Upper lobe of right lung (tissue), 1 donor: ENCODE data around the gene SEMA4C. TPM values are rescaled to one million over a fixed set of nuclear protein-coding genes. Genes with fewer than 3 reads are reported as not detected.
A peak's percentile ranks its signal among the peaks of the same experiment; 100 is the strongest.

Experiments used
- ATAC-seq: fragments of 200-7000 bp; cut with Tn5 transposase; one replicate; pipeline ENCODE4 v1.9.1; 2020; ENCODE audit warnings: mild to moderate bottlenecking, moderate library complexity
- DNase-seq: peaks from one replicate; pipeline ENCODE4 v3.0.0-alpha.2; 2020
- H3K27ac ChIP-seq: fragments of 200-600 bp; one replicate; pipeline ENCODE4 v1.8.0; 2022
- H3K27me3 ChIP-seq: fragments of 200-600 bp; one replicate; pipeline ENCODE4 v1.8.0; 2022; ENCODE audit warnings: mild to moderate bottlenecking
- H3K36me3 ChIP-seq: fragments of 200-600 bp; one replicate; pipeline ENCODE4 v1.8.0; 2022
- H3K4me1 ChIP-seq: fragments of 200-600 bp; one replicate; pipeline ENCODE4 v1.8.0; 2022
- H3K4me3 ChIP-seq: fragments of 200-600 bp; one replicate; pipeline ENCODE4 v1.8.0; 2022; ENCODE audit warnings: mild to moderate bottlenecking
- H3K9me3 ChIP-seq: fragments of 200-600 bp; one replicate; pipeline ENCODE4 v1.8.0; 2022
- intact Hi-C: fragments of 100-400 bp; cut with DNase I; formaldehyde crosslinking; loops from one replicate; pipeline ENCODE4 v1.11.0; 2022
- total RNA-seq: library from RNA; stranded (reverse); fragmentation: NEBNext Ultra II Directional; extraction: Animal tissue kit (Norgen Biotek cat#: 25700); gene quantifications from one replicate; pipeline ENCODE4 v1.2.1, GENCODE V29; 2021
- TF ChIP-seq, protein P1 (sequence below): fragments of 200-600 bp; IDR thresholded peaks from one replicate; pipeline ENCODE4 v1.8.0; 2022; ENCODE audit warnings: antibody characterized with exemption
- donor health status: DM: no; HTN: yes; CAD: no; lungs with severe emphysema.

SEMA4C gene
- total RNA-seq, 1 donor from 2014 or later = 37.7 TPM

DNA sequence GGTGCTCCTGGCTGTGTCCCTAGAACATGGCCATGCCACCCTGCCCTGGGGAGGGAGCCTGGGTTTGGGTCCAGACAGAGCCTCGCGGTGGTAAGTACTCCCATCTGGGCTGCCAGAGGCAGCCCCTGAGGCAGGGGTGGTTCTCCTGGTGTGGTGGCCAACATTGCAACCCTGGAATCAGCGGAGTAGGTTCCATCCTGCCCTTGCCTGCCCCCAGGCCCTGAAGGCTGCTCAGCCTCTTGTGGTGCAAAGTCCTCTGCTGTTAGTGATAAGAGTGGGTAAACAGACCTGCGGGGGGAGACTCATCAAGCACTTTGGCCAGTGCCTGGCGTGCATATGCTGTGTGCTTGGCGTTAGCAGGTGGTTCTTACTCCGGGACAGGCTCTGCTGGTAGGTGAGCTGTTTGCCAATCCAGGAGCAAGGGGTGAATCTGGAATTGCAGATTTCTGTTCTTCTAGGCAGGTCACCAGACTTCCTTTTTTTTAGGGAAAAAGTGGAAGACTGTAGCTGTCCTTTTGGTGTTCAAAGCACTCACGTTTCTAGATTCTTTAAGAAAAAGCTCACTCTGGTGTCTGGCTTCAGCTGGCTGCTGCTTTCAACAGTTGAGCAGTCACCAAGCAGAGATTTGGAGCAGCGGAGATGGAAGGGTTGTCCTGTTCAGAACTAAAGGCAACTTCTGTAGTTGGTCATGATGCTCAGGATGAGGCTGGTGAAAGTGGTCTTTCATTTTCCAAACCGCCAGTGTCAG, 50.6 kb downstream of the SEMA4C start:
- peak; percentile 75 for DNase-seq
- Histone ChIP-seq H3K27me3 (no peaks in the 10 kb centered on the region), H3K9me3 (no peaks in the 10 kb centered on the region), H3K27ac (no peak overlapping the region), H3K4me3 (peak overlapping the region; percentile 16), H3K4me1 (peaks cover 48% of the 10 kb centered on the region), H3K36me3 (no peaks in the 10 kb centered on the region)
- TF ChIP-seq, protein P1, sequence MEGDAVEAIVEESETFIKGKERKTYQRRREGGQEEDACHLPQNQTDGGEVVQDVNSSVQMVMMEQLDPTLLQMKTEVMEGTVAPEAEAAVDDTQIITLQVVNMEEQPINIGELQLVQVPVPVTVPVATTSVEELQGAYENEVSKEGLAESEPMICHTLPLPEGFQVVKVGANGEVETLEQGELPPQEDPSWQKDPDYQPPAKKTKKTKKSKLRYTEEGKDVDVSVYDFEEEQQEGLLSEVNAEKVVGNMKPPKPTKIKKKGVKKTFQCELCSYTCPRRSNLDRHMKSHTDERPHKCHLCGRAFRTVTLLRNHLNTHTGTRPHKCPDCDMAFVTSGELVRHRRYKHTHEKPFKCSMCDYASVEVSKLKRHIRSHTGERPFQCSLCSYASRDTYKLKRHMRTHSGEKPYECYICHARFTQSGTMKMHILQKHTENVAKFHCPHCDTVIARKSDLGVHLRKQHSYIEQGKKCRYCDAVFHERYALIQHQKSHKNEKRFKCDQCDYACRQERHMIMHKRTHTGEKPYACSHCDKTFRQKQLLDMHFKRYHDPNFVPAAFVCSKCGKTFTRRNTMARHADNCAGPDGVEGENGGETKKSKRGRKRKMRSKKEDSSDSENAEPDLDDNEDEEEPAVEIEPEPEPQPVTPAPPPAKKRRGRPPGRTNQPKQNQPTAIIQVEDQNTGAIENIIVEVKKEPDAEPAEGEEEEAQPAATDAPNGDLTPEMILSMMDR = no peak
- ATAC-seq = peak; percentile 44
- intact Hi-C loops = no loop called here

DNA sequence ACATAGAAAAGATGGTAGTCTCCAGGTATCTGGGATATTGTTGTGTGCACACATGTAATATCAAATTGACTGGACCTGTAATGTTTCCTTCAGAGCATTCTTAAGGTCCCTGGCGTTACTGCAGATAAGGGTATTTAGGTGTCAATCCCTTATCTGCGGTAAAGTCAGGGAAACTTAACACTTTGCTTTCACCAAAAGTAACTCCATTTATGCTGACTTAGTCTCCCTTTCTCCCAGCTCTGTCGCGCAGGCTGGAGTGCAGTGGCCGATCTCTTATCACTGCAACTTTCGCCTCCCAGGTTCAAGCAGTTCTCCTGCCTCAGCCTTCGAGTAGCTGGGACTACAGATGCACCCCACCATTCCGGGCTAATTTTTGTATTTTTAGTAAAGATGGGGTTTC, 52.0 kb downstream of the SEMA4C start:
- H3K27ac ChIP-seq = no peak overlapping the region
- no peaks in the 10 kb centered on the region for H3K9me3 ChIP-seq
- intact Hi-C loops = no loop called here
- TF ChIP-seq, protein P1 = no peak
- no peaks in the 10 kb centered on the region for H3K36me3 ChIP-seq
- DNase-seq (no peak), ATAC-seq (no peak)
- H3K4me1 ChIP-seq = peaks cover 48% of the 10 kb centered on the region
- peak overlapping the region; percentile 80 for H3K4me3 ChIP-seq
- no peaks in the 10 kb centered on the region for H3K27me3 ChIP-seq

DNA sequence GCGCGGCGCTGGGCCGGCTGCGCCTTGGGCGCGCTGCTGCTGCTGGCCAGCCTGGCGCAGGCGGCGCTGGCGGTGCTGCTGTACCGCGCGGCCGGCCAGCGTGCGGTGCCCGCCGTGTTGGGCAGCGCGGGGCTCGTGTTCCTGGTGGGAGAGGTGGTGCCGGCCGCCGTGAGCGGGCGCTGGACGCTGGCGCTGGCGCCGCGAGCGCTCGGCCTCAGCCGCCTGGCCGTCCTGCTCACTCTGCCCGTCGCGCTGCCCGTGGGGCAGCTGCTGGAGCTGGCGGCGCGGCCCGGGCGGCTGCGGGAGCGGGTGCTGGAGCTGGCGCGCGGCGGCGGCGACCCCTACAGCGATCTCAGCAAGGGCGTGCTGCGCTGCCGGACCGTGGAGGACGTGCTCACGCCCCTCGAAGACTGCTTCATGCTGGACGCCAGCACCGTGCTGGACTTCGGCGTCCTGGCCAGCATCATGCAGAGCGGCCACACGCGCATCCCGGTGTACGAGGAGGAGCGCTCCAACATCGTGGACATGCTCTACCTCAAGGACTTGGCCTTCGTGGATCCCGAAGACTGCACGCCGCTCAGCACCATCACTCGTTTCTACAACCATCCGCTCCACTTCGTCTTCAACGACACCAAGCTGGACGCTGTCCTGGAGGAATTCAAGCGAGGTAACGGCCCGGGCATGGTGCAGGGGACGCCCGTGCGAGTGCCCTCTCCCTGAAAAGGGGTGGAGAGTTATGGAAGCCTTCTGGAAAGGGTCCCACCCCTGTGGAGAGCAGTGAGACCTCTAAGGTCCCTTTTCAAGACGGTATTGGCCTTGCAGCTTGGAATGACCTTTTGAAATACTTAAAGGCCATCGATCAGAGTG, 52.8 kb downstream of the SEMA4C start:
- Histone ChIP-seq H3K4me3 (peak overlapping the region; percentile 80), H3K27me3 (no peaks in the 10 kb centered on the region), H3K27ac (no peak overlapping the region), H3K36me3 (no peaks in the 10 kb centered on the region), H3K4me1 (peaks cover 48% of the 10 kb centered on the region), H3K9me3 (no peaks in the 10 kb centered on the region)
- TF ChIP-seq, protein P1 = no peak
- DNase-seq = no peak
- intact Hi-C loops = no loop called here
- no peak for ATAC-seq

DNA sequence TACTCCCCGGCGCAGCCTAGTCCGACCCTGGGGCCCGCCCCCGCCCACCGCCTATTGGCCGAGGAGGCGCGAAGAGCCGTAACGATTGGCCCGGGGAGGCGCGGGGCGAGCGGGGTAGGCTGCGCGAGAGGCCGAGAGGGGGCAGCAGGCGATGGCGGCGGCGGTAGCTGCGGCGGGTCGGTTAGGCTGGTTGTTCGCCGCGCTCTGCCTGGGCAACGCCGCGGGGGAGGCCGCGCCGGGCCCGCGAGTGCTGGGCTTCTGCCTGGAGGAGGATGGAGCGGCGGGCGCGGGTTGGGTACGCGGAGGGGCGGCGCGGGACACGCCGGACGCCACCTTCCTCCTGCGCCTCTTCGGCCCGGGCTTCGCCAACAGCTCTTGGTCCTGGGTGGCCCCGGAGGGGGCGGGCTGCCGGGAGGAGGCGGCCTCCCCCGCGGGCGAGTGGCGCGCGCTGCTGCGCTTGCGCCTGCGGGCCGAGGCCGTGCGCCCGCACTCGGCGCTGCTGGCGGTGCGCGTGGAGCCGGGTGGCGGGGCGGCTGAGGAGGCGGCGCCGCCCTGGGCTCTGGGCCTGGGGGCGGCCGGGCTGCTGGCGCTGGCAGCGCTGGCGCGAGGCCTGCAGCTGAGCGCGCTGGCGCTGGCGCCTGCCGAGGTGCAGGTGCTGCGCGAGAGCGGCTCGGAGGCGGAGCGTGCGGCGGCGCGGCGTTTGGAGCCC, 53.6 kb downstream of the SEMA4C start, which contains the start of gene CNNM3:
Gene CNNM3, plus strand, starts transcription at position 142 of the 709 bp plus-strand sequence. Its CDS starts 10 bp downstream, at position 152.
- H3K36me3 ChIP-seq = no peaks in the 10 kb centered on the region
- intact Hi-C loops = no loop called here
- DNase-seq = peak; percentile 99
- peak within 1 kb of the TSS; percentile 80 for H3K4me3 ChIP-seq
- peaks cover 48% of the 10 kb centered on the region for H3K4me1 ChIP-seq
- ATAC-seq = peak; percentile 97
- no peaks in the 10 kb centered on the region for H3K9me3 ChIP-seq
- TF ChIP-seq, protein P1 = peak; percentile 65
- H3K27me3 ChIP-seq = no peaks in the 10 kb centered on the region
- H3K27ac ChIP-seq = peak within 1 kb of the TSS; percentile 87

DNA sequence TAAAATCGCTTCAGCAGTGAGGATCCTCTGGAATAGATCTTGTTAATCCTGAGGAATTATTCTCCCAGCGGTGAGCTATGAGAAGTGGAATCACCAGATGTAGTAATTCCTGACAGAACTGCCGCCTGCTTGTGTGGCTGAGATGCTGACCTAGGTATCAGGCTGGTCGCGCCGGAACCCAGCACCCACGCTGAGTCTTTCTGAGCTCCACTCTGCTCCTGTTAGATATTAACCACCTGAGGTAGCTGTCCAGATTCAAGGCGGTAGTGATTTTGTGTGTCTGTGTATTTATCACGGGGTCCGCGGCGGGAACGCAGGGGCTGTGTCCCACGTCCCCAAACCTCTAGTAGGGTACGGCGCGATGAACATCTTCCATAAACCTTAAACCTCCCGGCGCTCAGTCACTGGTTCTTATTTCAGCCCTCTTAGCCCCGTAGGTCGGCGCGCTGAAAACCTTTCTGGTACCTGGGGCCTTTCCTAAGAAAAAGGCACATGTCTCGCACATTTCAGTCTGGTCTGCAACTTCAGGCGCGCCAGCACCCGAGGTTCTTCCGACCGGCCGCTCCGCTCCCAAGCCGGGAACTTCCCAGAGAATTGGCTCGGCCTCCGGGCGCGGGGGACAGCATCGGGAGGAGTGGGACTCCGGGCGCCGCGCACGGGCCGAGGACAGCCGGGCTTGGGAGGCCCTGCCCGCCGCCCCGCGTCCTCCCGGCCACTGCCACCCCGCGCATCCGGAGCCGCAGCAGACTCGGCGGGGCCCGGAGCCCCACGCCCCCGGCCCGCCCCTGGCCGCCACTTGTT, 54.4 kb downstream of the SEMA4C start:
- TF ChIP-seq, protein P1 = no peak
- ATAC-seq (no peak), DNase-seq (no peak)
- peak overlapping the region; percentile 87 for H3K27ac ChIP-seq
- H3K9me3 ChIP-seq = no peaks in the 10 kb centered on the region
- H3K4me1 ChIP-seq = peaks cover 41% of the 10 kb centered on the region
- no peaks in the 10 kb centered on the region for H3K27me3 ChIP-seq
- no peaks in the 10 kb centered on the region for H3K36me3 ChIP-seq
- peak overlapping the region; percentile 80 for H3K4me3 ChIP-seq
- intact Hi-C loops = no loop called here
